Tibial artery (tissue), 4 donors: Measurements from ENCODE around the gene PLXNA4.

Source experiments
- DNase-seq, 2 donors: peaks; one replicate each; pipeline ENCODE4 v3.0.0-alpha.2; 2019
- H3K27ac ChIP-seq, 2 donors: fragments of 200-600 bp; sonication (generic) in 1 of 2; 1 replicate in 1 of 2; 2 replicates in 1 of 2; pipeline ENCODE4 v1.5.1; 2018 to 2019; ENCODE audit warnings: mild to moderate bottlenecking in 1 of 2
- H3K27me3 ChIP-seq, 2 donors: fragments of 200-600 bp; sonication (generic) in 1 of 2; one replicate each; pipeline versions ENCODE4 v1.5.1 to v1.6.0; 2016 to 2019
- H3K36me3 ChIP-seq, 3 donors: fragments of 200-600 bp; sonication (generic) in 2 of 3; one replicate each; pipeline ENCODE4 v1.5.1; 2016 to 2019; ENCODE audit warnings: mild to moderate bottlenecking in 2 of 3
- H3K4me1 ChIP-seq, 4 donors: fragments of 200-600 bp; sonication (generic) in 2 of 4; 1 replicate in 3 of 4; 2 replicates in 1 of 4; pipeline ENCODE4 v1.5.1; 2016 to 2019
- H3K4me3 ChIP-seq, 2 donors: fragments of 200-600 bp; sonication (generic) in 1 of 2; 1 replicate in 1 of 2; 2 replicates in 1 of 2; pipeline ENCODE4 v1.5.1; 2018 to 2019; ENCODE audit warnings: mild to moderate bottlenecking in 2 of 2
- H3K9me3 ChIP-seq, 3 donors: fragments of 200-600 bp; sonication (generic) in 1 of 3; one replicate each; pipeline ENCODE4 v1.5.1; 2016 to 2019
- CTCF ChIP-seq, 2 experiments: fragments of 200-600 bp in 1 of 2; fragments of 450-650 bp in 1 of 2; IDR thresholded peaks; one replicate each; pipeline ENCODE4 v1.5.1; 2017 to 2019; ENCODE audit warnings: antibody characterized with exemption in 2 of 2, mild to moderate bottlenecking in 1 of 2, moderate library complexity in 1 of 2
- intact Hi-C: fragments of 100-400 bp; cut with DNase I; formaldehyde crosslinking; loops from one replicate; pipeline ENCODE4 v1.15.0; 2023; ENCODE audit warnings: low total_unique reads

The PLXNA4 gene

DNA sequence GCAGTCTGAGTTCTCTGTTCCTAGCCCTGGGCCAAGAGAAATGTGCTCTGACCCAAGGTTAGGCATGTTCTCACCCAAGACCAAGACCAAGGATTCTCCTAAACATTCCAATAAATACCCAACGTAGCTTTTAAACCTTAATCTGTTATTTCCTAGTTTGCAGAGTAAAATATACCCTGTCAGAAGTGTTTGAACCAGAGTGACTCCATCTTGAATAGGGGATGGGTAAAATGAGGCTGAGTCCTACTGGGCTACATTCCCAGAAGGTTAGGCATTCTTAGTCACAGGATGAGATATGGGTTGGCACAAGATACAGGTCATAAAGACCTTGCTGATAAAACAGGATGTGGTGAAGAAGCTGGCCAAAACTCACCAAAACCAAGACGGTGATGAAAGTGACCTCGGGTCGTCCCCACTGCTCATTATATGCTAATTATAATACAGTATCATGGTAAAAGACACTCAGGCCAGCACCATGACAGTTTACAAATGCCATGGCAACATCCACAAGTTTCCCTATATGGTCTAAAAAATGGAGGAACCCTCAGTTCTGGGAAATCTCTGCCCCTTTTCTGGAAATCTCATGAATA, 27.7 kb downstream of the PLXNA4 start:
- H3K9me3 ChIP-seq = peaks cover 0 to 20% (median 12%) of the 10 kb centered on the region in 3 donors
- intact Hi-C loops = no loop called here
- H3K27ac ChIP-seq = no peak overlapping the region
- TF ChIP-seq CTCF (IDR thresholded peaks at IDR 0.05) = no peak
- H3K27me3 ChIP-seq = no peaks in the 10 kb centered on the region
- H3K4me3 ChIP-seq = no peak overlapping the region
- peaks cover 0 to 19% (median 0%) of the 10 kb centered on the region in 3 donors for H3K36me3 ChIP-seq
- DNase-seq = no peak
- no peaks in the 10 kb centered on the region for H3K4me1 ChIP-seq

DNA sequence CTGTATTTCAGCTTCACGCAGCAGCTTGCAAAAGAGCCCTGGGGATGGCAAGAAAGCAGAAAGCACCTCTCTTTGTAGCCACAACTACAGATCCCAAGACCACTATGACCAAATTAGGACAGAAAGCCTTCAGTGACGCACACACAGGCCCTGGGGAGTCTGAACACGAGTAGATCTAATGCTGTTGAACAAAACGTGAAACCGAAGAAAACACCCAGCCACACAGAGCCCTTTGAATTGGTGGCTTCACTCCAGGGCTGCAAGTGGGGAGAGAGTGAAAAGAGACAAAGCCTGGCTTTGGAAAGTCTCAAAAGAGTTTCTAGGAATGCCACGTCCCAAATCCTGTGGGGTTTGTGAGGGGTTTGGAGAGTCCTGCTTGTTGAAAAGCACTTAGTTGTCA, 28.4 kb downstream of the PLXNA4 start:
- TF ChIP-seq CTCF (IDR thresholded peaks at IDR 0.05) = no peak
- no peaks in the 10 kb centered on the region for H3K27me3 ChIP-seq
- no peak for DNase-seq
- H3K36me3 ChIP-seq = peaks cover 0 to 19% (median 0%) of the 10 kb centered on the region in 3 donors
- H3K4me3 ChIP-seq = no peak overlapping the region
- intact Hi-C loops = no loop called here
- H3K9me3 ChIP-seq = peaks cover 0 to 20% (median 16%) of the 10 kb centered on the region in 3 donors
- H3K4me1 ChIP-seq = no peaks in the 10 kb centered on the region
- H3K27ac ChIP-seq = no peak overlapping the region

GRCh38 chr7:132546366-132547127, 29.7 kb downstream of the PLXNA4 start:
- no peak for DNase-seq
- Histone ChIP-seq H3K27me3 (no peaks in the 10 kb centered on the region), H3K4me3 (no peak overlapping the region), H3K9me3 (peaks cover 0 to 18% (median 17%) of the 10 kb centered on the region in 3 donors), H3K27ac (no peak overlapping the region), H3K36me3 (peaks cover 0 to 11% (median 0%) of the 10 kb centered on the region in 3 donors), H3K4me1 (no peaks in the 10 kb centered on the region)
- no peak for TF ChIP-seq CTCF (IDR thresholded peaks at IDR 0.05)
- intact Hi-C loops = no loop called here

GRCh38 chr7:132545756-132546155, 30.5 kb downstream of the PLXNA4 start:
- H3K9me3 ChIP-seq = peaks cover 0 to 10% (median 9%) of the 10 kb centered on the region in 3 donors
- H3K4me1 ChIP-seq = no peaks in the 10 kb centered on the region
- H3K27me3 ChIP-seq = no peaks in the 10 kb centered on the region
- no peak overlapping the region for H3K27ac ChIP-seq
- peaks cover 0 to 4% (median 0%) of the 10 kb centered on the region in 3 donors for H3K36me3 ChIP-seq
- no peak for DNase-seq
- TF ChIP-seq CTCF (IDR thresholded peaks at IDR 0.05) = no peak
- no peak overlapping the region for H3K4me3 ChIP-seq
- intact Hi-C loops = no loop called here

- no peaks in the 10 kb centered on the region for H3K27me3 ChIP-seq
- no peaks in the 10 kb centered on the region for H3K4me1 ChIP-seq
- intact Hi-C loops = no loop called here
- H3K36me3 ChIP-seq = no peaks in the 10 kb centered on the region
- DNase-seq = no peak
- no peak overlapping the region for H3K27ac ChIP-seq
- peaks cover 0 to 6% (median 4%) of the 10 kb centered on the region in 3 donors for H3K9me3 ChIP-seq
- H3K4me3 ChIP-seq = no peak overlapping the region
- no peak for TF ChIP-seq CTCF (IDR thresholded peaks at IDR 0.05)
These were observed 31.3 kb downstream of the PLXNA4 start for GRCh38 chr7:132544999-132545398.
